Heart left ventricle (tissue), 16 donors: ENCODE measurements around the gene IQGAP2. TPM values are rescaled to one million over a fixed set of nuclear protein-coding genes. Genes with fewer than 3 reads are reported as not detected.
A peak's percentile ranks its signal among the peaks of the same experiment; 100 is the strongest.
"Not testable (repeated sequence)": the region's sequence is repeated elsewhere in the genome, so short reads cannot be mapped to it uniquely, and the experiment has no call there.

Experiments
- ATAC-seq, 4 donors: fragments of 200-7000 bp; cut with Tn5 transposase; one replicate each; pipeline ENCODE4 v1.9.1; 2020 to 2022; ENCODE audit warnings: moderate library complexity in 4 of 4, mild to moderate bottlenecking in 3 of 4, moderate number of reproducible peaks in 1 of 4
- DNase-seq, 5 donors: peaks; one replicate each; pipeline ENCODE4 v3.0.0-alpha.2; 2020
- H3K27ac ChIP-seq, 12 donors: fragments of 200-600 bp; sonication (generic) in 4 of 12; one replicate each; pipeline versions ENCODE4 v1.5.0 to v1.8.0; 2016 to 2022; ENCODE audit warnings: mild to moderate bottlenecking in 2 of 12
- H3K27me3 ChIP-seq, 9 donors: fragments of 200-600 bp; sonication (generic) in 2 of 9; one replicate each; pipeline versions ENCODE4 v1.5.1 to v1.8.0; 2016 to 2022; ENCODE audit warnings: mild to moderate bottlenecking in 3 of 9
- H3K36me3 ChIP-seq, 9 donors: fragments of 200-600 bp; sonication (generic) in 2 of 9; one replicate each; pipeline versions ENCODE4 v1.5.0 to v1.8.0; 2018 to 2022; ENCODE audit warnings: mild to moderate bottlenecking in 2 of 9
- H3K4me1 ChIP-seq, 12 donors: fragments of 200-600 bp; sonication (generic) in 4 of 12; one replicate each; pipeline versions ENCODE4 v1.5.0 to v1.8.0; 2016 to 2022; ENCODE audit warnings: mild to moderate bottlenecking in 3 of 12
- H3K4me3 ChIP-seq, 12 donors: fragments of 200-600 bp; sonication (generic) in 4 of 12; one replicate each; pipeline versions ENCODE4 v1.5.0 to v1.8.0; 2017 to 2022; ENCODE audit warnings: mild to moderate bottlenecking in 9 of 12, moderate library complexity in 4 of 12
- H3K9me3 ChIP-seq, 12 donors: fragments of 200-600 bp; sonication (generic) in 4 of 12; one replicate each; pipeline versions ENCODE4 v1.5.0 to v1.8.0; 2016 to 2022; ENCODE audit warnings: mild to moderate bottlenecking in 1 of 12
- CTCF ChIP-seq, 12 donors: fragments of 200-600 bp; sonication (generic) in 4 of 12; IDR thresholded peaks; one replicate each; pipeline versions ENCODE4 v1.5.0 to v1.8.0; 2018 to 2022; ENCODE audit warnings: antibody characterized with exemption in 12 of 12, mild to moderate bottlenecking in 5 of 12
- POLR2A ChIP-seq, 2 donors: fragments of 450-650 bp; IDR thresholded peaks; one replicate each; pipeline ENCODE4 v1.6.1; 2017; ENCODE audit warnings: antibody characterized with exemption in 2 of 2, mild to moderate bottlenecking in 2 of 2, moderate library complexity in 2 of 2
- WGBS, 4 donors: extraction: QIAGEN DNeasy Blood & Tissue Kit in 2 of 4; methylation state at CpG; one replicate each; pipeline versions ENCODE4 v1.1.5 to v1.1.7; 2013 to 2018; 5-methylcytosine and 5-hydroxymethylcytosine counted together
- intact Hi-C, 10 donors: fragments of 100-400 bp; cut with DNase I; formaldehyde crosslinking; loops; one replicate each; pipeline versions ENCODE4 v1.11.1 to v1.14.2; 2022
- polyA plus RNA-seq, 2 donors: library from polyadenylated mRNA; stranded (reverse); fragments of 200-250 nt; gene quantifications; one replicate each; pipeline ENCODE4 v1.2.3, GENCODE V29; 2013
- total RNA-seq, 9 donors: library from RNA; depleted of rRNA in 2 of 9; stranded (reverse); fragments of >200 nt in 2 of 9; fragmentation: NEBNext Ultra II Directional in 3 of 9; extraction: Animal tissue kit (Norgen Biotek cat#: 25700) in 3 of 9; gene quantifications; one replicate each; pipeline versions ENCODE4 v1.1.0 to v1.2.4, GENCODE V29; 2016 to 2023
- donor health status: ischemic (EF 13 %, LVEDD 7.1; RV severe dilation, severe dysfunction).
- donor health status: healthy with polysubstance abuse.
- donor health status: DM: no; HTN: yes; CAD: no.
- donor health status: DM: no; HTN: no; CAD: no.
- donor health status: ischemic (EF 25% LVEDD 6.9; RV normal size, moderate dysfunction).
- donor health status: ischemic (EF 25% LVEDD 5.7; RV mildly dilated, moderate dysfunction).
- donor health status: healthy.
- donor health status: DM: yes; HTN: yes; CAD: no.
- donor health status: ischemic (EF 35%, LVEDD 5.7; RV mildly dilated, moderate dysfunction).
- donor health status: nonischemic (EF 11% LVEDD 7.7; RV severe dilation, severe dysfunction).
- donor health status: DM: yes; HTN: yes; CAD: no.
- donor health status: PGD.
- donor health status: ischemic (EF 29% LVEDD 5.4; RV normal size, mild dysfunction).
- donor health status: nonischemic (EF 23%, LVEDD 6.1; RV moderate dilation, normal function).

The IQGAP2 gene
- total and polyA plus RNA-seq, 11 donors, result 1.7 to 35.4 (median 6.1) TPM

DNA sequence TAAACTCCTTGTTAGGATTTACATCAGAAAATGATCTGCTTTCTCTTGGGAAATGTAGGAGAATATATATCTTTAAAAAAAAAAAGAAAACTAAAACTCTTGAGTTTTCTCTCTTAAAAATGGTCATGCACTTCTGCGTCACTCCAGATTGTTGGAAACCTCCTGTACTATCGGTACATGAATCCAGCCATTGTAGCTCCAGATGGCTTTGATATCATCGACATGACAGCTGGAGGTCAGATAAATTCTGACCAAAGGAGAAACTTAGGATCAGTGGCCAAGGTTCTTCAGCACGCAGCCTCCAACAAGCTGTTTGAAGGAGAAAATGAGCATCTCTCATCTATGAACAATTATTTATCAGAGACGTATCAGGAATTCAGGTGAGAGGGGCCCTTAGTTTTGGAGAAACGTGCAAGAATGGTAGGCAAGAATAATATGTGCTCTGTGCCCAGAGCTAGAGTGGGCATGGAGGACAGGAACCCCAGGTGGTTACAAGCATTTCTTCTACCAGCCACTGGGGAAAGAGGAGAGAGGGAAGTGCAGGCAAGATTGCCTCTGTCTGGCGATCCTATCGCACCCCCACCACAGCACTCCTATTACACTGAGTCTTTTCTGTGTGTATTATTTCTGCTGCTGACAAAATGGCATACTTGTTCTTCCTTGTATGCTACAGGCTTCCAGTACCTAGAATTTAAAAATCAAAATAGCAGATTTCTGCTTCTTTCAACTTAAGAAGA is 271.4 kb downstream of the IQGAP2 start:
- ATAC-seq (peak; percentile 32 to 79 (median 75)), DNase-seq (peak in 1 of 5 donors; percentile 13)
- H3K4me3 ChIP-seq, result peak overlapping the region in 9 of 12 donors; percentile 0 to 37 (median 24)

GRCh38 chr5:76675364-76675763 is 272.3 kb downstream of the IQGAP2 start:
- Histone ChIP-seq H3K4me3 (peak overlapping the region in 8 of 12 donors; percentile 0 to 37 (median 24)), H3K4me1 (peaks cover 0 to 21% (median 3%) of the 10 kb centered on the region in 12 donors), H3K27me3 (no peaks in the 10 kb centered on the region), H3K9me3 (no peaks in the 10 kb centered on the region), H3K27ac (peak overlapping the region in 9 of 12 donors; percentile 0 to 78 (median 52)), H3K36me3 (peaks cover 0 to 52% (median 0%) of the 10 kb centered on the region in 9 donors)
- no peak for DNase-seq
- TF ChIP-seq POLR2A (IDR thresholded peaks at IDR 0.05) (no peak), CTCF (IDR thresholded peaks at IDR 0.05) (no peak)
- WGBS, 4 donors, result 87 to 93% (median 91%) methylated on average over 1 of the region's 1 CpG
- intact Hi-C loops, result no loop called here
- ATAC-seq, result no peak

More for the DNA sequence above, 271.4 kb downstream of the IQGAP2 start:
- Histone ChIP-seq H3K9me3 (no peaks in the 10 kb centered on the region), H3K4me1 (peaks cover 0 to 19% (median 3%) of the 10 kb centered on the region in 12 donors), H3K36me3 (peaks cover 0 to 58% (median 0%) of the 10 kb centered on the region in 9 donors), H3K27ac (peak overlapping the region in 10 of 12 donors; percentile 0 to 78 (median 48)), H3K27me3 (no peaks in the 10 kb centered on the region)
- WGBS, 4 donors, result 50 to 70% (median 64%) methylated on average over 8 of the region's 8 CpGs
- TF ChIP-seq CTCF (IDR thresholded peaks at IDR 0.05) (no peak), POLR2A (IDR thresholded peaks at IDR 0.05) (no peak)
- intact Hi-C loops, result no loop called here

- Histone ChIP-seq H3K27ac (peak overlapping the region in 5 of 12 donors; percentile 68 to 81 (median 76)), H3K27me3 (no peaks in the 10 kb centered on the region), H3K4me3 (no peak overlapping the region), H3K36me3 (peaks cover 0 to 46% (median 0%) of the 10 kb centered on the region in 9 donors), H3K9me3 (no peaks in the 10 kb centered on the region), H3K4me1 (peaks cover 0 to 32% (median 9%) of the 10 kb centered on the region in 12 donors)
- ATAC-seq, result no peak
- intact Hi-C loops, result no loop called here
- TF ChIP-seq POLR2A (IDR thresholded peaks at IDR 0.05) (no peak), CTCF (IDR thresholded peaks at IDR 0.05) (no peak)
- no peak for DNase-seq
- 86 to 88% (median 87%) methylated on average over 8 of the region's 8 CpGs for WGBS, 4 donors
Observed at GRCh38 chr5:76677849-76678472, 274.9 kb downstream of the IQGAP2 start.

GRCh38 chr5:76679231-76679630 is 276.1 kb downstream of the IQGAP2 start:
- peaks cover 0 to 34% (median 0%) of the 10 kb centered on the region in 9 donors for H3K36me3 ChIP-seq
- intact Hi-C loops, result no loop called here
- DNase-seq (peak in 3 of 5 donors; percentile 32 to 55 (median 41)), ATAC-seq (peak; percentile 62 to 85 (median 80))
- H3K27ac ChIP-seq, result peak overlapping the region in 9 of 12 donors; percentile 30 to 81 (median 68)
- no peaks in the 10 kb centered on the region for H3K27me3 ChIP-seq
- peaks cover 0 to 32% (median 9%) of the 10 kb centered on the region in 12 donors for H3K4me1 ChIP-seq
- TF ChIP-seq POLR2A (IDR thresholded peaks at IDR 0.05), result no peak
- H3K4me3 ChIP-seq, result no peak overlapping the region
- no peaks in the 10 kb centered on the region for H3K9me3 ChIP-seq
- 41 to 62% (median 59%) methylated on average over 3 of the region's 3 CpGs for WGBS, 4 donors

DNA sequence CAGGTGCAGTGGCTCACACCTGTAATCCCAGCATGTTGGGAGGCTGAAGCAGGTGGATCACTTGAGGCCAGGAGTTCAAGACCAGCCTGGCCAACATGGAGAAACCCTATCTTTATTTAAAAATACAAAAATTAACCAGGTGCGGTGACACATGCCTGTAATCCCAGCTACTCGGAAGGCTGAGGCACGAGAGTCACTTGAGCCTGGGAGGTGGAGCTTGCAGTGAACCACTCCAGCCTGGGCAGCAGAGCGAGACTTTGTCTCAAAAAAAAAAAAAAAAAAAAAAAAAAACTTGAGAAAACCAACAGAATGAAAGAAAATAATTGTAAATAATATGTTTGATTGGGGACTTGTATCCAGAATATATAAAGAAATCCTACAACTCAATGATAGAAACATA is 277.7 kb downstream of the IQGAP2 start:
- H3K36me3 ChIP-seq, result peaks cover 0 to 36% (median 0%) of the 10 kb centered on the region in 9 donors
- not testable (repeated sequence) for H3K4me3 ChIP-seq, H3K27me3 ChIP-seq, DNase-seq, ATAC-seq, H3K9me3 ChIP-seq
- 83 to 92% (median 90%) methylated on average over 4 of the region's 4 CpGs for WGBS, 4 donors
- intact Hi-C loops, result loop anchor here in 1 of 10 donors (5.0 kb wide), 1 partner anchor 36 kb away; the partner anchor contains the start of gene F2R
- H3K4me1 ChIP-seq, result peaks cover 0 to 43% (median 9%) of the 10 kb centered on the region in 12 donors
- peak overlapping the region in 3 of 12 donors; percentile 4 to 76 (median 61) for H3K27ac ChIP-seq
